NK-92 treated with Interleukin-12 subunit alpha and Interleukin-12 subunit beta, amount 100 ng/mL, for 24 hours (cell line): ENCODE data around the gene FAM131B.
"Not testable (repeated sequence)": the region's sequence is repeated elsewhere in the genome, so short reads cannot be mapped to it uniquely, and the experiment has no call there.

ENCODE experiments used
- DNase-seq: peaks from one replicate; lab custom pipeline; 2025; lab: John Stamatoyannopoulos, UW

The FAM131B gene

GRCh38 chr7:143395187-143396149 is 33.0 kb upstream of the FAM131B start:
- DNase-seq: no peak

DNA sequence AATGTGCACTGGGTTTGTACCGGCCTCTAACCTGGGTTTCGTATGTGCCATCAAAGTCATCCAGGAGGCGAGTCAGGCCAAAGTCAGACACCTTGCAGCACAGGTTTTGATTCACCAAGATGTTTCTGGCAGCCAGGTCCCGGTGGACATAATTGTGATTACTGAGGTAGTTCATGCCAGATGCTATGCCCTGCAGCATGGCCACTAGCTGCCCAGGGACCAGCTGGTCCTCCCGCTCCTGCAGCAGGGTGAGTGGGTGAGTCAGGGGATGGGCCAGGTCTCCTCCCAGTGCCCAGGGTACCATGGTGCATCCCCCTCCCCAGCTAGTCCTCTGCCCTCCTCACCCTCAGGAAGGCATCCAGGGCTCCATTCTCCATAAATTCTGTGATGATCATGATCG is 32.3 kb upstream of the FAM131B start:
- DNase-seq: no peak

DNA sequence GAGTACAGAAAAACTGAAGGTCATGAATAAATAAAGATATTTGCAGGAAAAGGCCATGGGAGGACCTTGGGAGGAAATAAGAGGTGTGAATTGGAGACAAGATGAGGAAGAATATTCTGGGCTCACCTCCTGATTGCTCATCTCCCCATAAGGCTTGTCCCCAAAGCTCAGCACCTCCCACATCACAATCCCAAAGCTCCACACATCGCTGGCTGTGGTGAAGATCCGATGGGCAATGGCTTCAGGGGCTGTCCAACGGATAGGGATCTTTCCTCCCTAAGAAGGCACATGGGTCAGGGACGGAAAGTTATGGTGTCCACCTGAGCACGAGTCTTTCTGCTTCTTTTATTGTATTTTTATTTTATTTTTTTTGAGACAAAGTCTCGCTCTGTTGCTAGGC is 31.6 kb upstream of the FAM131B start:
- no peak for DNase-seq

GRCh38 chr7:143393267-143394041 is 30.9 kb upstream of the FAM131B start:
- no peak for DNase-seq

DNA sequence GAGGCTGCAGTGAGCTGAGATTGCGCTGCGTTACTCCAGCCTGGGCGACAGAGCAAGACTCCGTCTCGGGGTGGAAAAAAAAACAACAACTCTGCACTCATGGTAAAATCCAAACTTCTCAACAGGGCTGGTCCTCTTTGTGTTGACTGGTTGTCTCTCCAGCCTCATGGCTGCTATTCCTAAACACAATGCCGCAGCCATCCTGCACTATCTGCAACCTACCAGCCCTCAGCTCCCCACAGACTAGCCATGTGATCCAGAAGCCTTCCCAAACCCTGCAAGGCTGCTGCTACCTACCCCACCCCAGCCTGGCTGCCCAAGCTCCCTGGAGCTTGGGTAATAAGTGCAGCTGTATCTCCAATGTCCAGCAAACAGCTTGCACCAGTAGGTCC is 30.4 kb upstream of the FAM131B start:
- DNase-seq: no peak

- not testable (repeated sequence) for DNase-seq
Measured at GRCh38 chr7:143392427-143392826, 29.9 kb upstream of the FAM131B start.

DNA sequence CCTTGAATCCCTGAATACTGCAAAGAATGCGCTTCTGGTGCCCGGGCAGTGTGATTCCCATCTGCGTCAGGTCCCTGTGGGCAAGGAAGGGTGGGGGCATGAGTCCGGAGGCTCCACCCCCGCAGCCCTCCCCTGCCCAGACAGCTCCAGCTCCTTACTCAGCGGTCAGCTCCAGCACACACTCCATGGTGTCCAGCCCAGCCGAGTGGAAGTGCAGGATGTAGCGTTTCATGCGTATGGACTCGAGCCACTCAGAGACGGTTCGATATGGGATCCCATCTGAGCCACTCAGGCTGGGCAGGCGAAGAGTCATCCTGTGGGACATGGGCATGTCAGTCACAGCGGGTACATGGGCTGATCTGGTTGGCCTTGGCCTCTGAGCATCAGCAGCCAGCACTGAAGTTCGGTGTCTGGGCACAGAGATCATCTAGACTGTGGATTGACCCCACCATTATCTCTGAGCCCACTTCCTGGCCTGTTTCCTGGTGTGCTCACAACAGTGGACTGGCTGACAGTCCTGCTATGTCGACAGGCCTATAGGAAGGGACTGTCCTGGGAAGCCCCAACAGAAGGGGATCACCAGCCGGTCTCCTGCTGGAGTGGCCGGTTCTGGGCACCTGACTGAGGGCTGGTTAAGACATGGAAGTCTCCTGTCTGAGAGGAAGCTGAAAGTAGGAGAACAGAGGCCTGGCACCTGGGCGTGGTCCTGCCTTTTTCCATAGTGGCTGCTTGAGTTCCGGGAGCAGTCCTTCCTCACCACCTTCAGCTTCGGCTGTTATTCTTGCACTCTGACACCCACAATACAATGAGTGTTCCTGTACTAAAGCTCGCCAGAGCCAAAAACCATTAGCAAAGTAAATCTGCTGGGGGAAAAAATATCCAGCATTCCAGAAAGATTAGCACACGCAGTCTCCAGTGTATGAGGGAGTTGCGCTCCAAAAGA is 29.2 kb upstream of the FAM131B start:
- DNase-seq: no peak

GRCh38 chr7:143390773-143391317 is 28.3 kb upstream of the FAM131B start:
- no peak for DNase-seq

- no peak for DNase-seq
Measured at GRCh38 chr7:143390104-143390772, 27.7 kb upstream of the FAM131B start.

DNA sequence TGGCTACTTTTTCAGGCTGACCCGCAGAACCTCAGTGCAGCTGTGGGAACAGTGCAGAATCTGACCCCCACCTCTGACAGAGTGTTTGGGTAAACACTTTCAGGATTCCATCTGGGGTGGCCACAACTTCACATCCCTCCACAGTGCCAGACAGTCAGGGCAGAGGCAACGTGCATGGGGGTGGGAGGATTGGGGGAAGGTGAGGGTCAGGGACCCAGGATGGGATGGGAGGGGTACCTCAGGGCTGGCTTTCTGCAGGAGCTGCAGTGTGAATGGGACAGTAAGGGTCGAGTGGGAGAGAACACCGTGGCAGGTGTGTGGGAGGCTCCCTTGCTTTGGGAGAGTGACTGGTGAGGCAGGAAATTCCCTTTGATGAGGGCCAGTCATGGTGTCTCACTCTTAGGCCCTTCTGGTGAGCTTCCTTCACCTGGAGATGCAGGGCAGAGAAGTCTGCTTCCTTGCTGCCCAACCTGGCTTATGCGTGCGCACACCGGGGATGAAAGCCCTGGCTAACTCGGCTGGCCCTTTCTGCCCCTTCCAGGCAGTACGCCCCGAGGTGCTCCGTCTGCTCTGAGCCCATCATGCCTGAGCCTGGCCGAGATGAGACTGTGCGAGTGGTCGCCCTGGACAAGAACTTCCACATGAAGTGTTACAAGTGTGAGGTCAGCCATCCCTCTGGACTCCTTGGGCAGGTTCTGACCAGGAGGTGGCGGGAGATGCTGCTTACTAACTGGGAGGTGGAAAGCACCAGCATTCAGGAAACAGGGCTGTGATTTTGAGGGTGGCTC is 27.0 kb upstream of the FAM131B start:
- DNase-seq: no peak

- no peak for DNase-seq
Measured at GRCh38 chr7:143388491-143389101, 26.1 kb upstream of the FAM131B start.

- no peak for DNase-seq
Measured at GRCh38 chr7:143388051-143388450, 25.5 kb upstream of the FAM131B start.

GRCh38 chr7:143387156-143387975 is 24.9 kb upstream of the FAM131B start:
- DNase-seq: no peak

DNA sequence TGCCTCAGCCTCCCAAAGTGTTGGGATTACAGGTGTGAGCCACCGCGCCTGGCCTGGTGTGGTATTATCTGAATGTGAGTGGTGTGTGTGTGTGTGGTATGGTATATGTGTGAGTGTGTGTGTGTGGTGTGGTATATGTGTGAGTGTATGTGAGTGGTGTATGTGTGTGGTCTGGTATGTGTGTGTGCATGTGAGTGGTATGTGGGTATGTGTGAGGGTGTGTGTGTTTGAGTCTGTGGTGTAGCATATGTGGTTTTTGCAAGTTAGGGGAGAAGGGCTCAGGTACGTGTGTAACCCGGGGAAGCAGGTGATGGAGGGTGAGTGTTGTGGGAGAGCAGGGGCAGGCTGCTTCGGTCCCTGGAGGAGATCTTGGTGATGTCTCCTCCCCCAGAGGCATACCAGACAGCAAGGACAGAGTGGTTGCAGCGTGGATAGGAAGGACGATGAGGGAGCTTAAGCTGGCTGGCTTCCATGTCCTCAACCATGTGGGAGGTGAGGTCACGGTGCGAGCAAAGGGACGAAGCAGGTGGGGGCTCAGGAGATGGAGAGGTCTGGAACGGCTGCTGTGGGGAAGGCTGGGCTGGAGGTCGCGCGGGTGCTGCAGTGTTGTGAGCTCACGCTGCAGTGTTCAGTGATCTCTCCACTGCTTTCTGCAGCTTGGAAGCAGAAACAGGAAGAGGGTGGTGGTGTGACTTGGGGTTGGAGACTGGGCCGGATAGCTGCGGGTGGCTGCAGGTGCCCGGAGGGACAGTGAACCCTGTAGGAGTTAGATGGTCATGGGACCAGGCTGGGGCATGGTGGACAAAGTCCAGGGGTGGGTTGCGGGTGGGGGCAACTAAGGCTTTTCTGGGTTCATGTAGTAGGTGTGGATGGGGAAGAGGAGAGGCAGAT is 23.6 kb upstream of the FAM131B start:
- DNase-seq: no peak

- DNase-seq: no peak
Measured at GRCh38 chr7:143384661-143385631, 22.4 kb upstream of the FAM131B start.

DNA sequence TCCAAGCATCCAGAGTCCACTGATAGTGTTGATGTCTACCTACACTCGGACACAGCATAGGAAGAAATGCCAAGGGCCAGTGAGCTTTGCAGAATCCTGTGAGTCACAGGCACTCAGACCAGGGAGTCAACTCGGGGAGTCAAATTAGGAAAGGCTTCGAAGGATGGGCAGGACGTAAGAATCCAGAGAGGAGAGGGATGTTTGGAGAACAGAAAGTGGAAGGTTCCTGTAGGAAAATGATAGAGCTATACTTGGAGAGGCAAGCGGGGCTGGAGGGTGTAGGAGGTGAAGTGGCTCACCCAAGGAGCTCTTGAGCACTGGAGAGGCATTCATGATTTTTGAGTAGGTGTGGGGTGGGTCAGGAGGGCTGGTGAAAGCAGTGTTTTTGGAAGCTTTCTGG is 21.6 kb upstream of the FAM131B start:
- no peak for DNase-seq

DNA sequence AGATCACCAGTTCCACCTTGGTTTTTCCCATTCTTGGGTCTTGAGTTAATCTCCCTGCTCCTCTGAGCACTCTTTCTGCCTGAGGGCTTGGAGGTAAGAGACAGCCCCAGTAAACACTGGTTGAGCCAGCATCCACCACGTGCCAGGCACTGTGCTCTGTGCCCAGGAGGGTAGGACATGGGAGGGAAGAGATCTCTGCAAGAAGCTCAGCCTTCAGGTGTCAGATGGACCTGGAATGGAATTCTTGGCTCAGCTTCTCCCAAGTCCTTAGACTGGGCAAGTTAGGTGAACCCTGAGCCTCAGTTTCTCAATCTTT is 21.1 kb upstream of the FAM131B start:
- DNase-seq: no peak
